Measurements from ENCODE around the gene ST6GALNAC3.
"Not testable (repeated sequence)": the region's sequence is repeated elsewhere in the genome, so short reads cannot be mapped to it uniquely, and the experiment has no call there.

Gene ST6GALNAC3

DNA sequence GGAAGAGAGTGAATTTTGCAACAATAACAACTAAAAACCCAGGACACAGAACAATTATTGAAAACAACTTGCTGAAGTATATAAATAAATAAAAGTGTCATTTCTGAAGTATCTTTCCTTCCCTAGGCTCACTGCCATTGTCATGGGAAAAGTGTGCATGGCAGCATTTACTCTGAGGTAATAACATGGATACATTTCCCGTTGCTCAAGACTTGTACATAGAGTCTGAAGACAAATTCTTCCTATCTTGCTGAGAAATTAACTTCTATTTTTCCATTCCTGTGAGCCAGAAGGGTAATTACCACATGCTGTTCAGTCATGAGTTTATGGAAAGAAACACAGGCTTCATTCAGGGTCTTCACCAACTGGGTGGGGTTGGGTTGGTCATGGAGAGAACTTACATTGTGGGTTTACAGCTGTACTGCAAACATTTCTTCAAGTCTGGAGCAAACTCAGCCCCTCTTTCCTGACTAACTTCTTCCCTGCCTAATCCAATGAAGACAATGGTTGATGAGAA lies 32.2 kb downstream of the ST6GALNAC3 start:
- no peak for DNase-seq (ENCODE audit: low spot score)

DNA sequence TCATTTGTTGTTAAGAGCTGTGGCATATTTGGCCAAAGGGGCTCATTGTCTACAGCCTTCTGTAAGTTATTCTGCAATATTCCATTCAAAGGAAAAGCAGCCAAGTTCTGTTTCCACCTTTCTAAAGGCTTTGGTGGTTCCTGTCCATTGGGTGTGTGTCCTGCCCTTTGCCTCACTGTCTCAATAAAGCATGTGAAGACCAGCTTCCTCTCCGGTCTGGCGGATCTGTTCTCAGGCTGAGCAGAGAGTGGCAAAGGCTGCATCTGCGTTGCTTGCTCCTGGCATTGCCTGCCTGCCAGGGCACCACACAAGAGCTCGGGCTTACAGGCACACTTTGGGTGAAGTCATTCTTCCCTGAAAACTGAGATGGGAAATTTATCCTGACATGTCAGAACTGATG lies 34.9 kb downstream of the ST6GALNAC3 start:
- no peak for DNase-seq (ENCODE audit: low spot score)

DNA sequence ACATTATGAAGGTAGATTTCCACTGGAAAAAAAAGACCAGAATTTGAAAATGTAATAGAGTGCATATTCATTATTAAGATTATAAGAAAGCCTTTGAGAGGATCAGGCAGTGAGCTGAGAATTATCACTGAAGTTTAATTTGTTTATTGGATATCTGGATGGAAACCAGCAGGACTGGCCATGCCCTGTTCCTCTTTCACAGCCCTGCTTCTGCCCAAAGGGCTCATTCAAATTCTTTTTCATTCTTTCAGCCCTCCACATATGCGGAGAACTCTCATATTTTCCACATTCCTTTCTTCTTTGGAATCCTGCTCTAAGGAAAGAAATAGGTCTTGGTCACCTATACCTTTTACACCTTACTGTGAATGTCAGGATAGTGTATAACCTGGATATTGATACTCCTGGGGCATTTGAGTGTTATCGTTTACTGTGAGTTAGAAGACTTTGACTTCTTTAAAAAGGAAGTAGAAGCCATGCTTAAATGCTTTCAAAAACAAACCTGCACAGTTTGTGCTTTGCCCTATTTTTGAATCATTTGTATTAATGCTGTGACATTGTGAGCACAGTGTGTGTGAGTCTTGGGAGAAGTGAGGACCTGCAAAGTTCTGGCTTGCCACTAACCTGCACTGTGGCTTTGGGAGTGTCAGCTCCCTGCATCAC lies 35.5 kb downstream of the ST6GALNAC3 start:
- no peak for DNase-seq (ENCODE audit: low spot score)

DNA sequence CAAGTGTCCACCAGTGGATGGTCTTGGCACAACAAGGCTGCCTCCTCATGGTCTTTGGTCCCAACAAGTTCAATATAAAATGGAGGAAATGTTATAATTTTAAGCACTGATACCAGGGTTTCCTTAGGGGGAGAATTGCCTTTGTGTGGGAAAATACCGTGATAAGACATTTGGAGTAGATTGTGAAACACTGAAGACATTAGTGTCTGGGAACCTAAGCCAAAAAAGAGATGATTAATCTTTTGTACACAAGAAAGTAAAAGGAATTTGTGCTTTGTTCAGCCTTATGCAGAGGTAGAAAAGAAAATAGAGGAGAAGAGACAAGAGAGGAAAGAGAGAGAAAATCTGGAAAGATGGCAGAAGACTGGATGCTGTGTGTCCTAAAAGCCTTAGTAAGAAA lies 36.1 kb downstream of the ST6GALNAC3 start:
- DNase-seq (ENCODE audit: low spot score): no peak

DNA sequence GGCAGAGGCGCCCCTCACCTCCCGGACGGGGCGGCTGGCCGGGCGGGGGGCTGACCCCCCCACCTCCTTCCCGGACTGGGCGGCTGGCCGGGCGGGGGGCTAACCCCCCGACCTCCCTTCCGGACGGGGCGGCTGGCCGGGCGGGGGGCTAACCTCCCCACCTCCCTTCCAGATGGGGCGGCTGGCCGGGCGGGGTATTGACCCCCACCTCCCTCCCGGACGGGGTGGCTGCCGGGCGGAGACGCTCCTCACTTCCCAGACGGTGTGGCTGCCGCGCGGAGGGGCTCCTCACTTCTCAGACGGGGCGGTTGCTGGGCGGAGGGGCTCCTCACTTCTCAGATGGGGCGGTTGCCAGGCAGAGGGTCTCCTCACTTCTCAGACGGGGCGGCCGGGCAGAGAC lies 37.8 kb downstream of the ST6GALNAC3 start:
- DNase-seq (ENCODE audit: low spot score): not testable (repeated sequence)

DNA sequence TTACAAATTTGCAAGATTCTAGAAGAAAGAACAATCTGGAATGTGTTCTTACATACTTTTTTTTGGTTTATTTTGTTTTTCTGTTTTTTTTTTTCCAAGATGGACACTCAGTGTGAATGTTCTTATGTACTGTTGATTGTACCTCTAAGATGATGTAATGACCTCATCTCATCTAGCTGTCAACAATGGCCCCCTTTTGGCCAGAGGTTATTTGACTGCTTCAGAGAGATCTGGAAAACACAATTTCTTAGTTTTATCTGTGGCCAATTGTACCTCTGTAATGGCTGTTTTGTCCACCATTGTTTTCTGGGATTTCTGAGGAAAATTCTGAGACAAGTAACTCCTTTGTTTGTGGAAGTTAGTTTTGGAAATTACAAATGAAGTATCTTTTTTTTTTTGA lies 38.9 kb downstream of the ST6GALNAC3 start:
- DNase-seq (ENCODE audit: low spot score): no peak

DNA sequence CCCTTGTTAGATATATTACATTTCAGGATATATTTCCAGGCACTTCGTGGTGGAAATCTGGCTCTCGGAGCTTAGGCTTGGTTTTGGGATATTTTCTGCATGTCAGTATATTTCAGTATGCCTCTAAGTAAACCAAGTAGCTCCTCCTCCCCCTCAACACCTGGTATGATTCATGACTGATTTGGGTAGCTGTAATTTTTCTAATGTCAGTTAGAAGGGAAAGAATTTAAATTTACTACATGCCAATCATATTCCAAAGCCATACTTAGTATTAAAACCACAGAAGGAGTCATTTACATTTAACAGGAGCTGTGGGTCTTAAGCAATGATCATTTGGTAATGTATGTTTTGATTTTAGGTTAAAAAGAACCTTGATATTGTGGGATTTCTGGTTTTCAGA lies 40.6 kb downstream of the ST6GALNAC3 start:
- no peak for DNase-seq (ENCODE audit: low spot score)

DNA sequence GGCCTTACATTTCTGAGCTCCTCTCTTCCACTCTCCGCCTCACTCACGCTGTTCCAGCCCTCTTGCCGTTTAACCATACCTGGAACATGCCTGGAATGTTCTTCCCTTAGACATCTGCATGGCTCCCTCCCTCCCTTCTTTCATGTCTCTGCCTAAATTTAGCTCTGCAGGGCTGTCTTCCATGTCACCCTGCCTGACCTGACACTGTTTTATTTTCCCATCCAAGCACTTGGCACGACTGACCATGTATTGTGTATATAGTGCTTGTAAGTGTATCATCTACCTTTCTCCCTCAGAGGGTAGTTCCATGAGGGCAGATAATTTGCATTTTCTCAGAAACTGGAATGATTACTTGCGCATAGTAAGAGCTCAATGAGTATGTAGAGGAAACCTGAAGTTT lies 47.3 kb downstream of the ST6GALNAC3 start:
- no peak for DNase-seq (ENCODE audit: low spot score)

DNA sequence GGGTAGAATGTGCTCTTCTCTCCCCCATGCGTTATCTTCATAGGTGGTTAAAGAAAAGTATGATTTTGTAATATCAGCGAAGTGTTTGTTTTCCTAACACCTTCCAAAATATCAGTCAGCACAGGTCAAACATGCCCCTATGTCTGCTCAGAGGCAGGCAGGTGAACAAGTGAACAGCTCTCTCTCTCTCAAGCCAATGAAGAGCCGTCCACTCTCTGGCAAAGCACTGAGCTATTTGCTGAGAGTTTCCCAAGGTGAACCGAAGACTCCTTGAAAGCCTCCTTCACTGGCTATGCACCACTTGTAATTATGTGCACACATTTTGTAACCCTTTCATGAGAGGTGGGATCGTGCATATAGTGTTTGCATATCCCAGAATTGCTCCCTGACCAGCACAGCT lies 47.7 kb downstream of the ST6GALNAC3 start:
- DNase-seq (ENCODE audit: low spot score): no peak

DNA sequence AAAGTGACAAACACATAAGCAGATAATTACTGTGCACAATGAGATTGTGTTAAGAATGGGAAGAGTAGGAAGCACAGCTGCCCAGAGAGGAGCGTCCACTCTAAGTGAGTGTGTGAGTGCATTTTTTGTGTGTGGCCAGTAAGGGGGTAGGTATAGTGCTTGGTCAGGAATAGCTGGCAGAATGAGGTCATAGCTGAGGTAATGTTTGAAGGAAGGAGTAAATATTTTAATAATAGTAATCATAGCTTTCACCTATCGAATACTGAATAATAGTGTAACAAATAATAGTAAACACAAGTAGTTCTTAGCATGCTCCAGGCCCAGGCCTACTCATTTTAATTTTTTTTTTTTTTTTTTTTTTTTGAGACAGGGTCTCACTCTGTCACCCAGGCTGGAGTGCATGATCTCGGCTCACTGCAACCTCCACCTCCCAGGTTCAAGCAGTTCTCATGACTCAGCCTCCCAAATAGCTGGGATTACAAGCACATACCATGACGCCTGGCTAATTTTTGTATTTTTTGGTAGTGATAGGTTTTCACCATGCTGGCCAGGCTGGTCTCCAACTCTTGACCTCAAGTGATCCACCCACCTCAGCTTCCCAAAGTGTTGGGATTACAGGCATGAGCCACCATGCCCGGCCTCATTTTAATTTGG lies 49.0 kb downstream of the ST6GALNAC3 start:
- DNase-seq (ENCODE audit: low spot score): not testable (repeated sequence)

DNA sequence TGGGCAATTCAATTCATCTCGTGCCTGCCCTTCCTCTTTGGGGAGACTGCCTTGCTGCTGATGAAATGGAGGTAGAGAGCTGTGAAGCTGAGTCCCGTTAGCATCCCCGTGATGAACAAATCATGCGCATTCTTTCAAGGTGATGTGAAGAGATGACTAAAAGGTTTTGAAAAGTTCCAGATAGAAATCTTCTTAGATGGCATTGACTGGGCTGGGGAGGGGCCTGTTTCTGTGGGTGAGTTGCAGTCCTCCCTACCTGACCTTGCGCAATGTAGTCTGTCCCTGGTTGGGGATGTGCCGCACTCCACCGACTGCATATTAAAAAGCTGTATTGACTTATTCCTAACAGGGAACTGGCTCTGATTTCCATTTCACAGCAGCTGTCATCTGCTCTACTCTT lies 49.6 kb downstream of the ST6GALNAC3 start:
- no peak for DNase-seq (ENCODE audit: low spot score)

DNA sequence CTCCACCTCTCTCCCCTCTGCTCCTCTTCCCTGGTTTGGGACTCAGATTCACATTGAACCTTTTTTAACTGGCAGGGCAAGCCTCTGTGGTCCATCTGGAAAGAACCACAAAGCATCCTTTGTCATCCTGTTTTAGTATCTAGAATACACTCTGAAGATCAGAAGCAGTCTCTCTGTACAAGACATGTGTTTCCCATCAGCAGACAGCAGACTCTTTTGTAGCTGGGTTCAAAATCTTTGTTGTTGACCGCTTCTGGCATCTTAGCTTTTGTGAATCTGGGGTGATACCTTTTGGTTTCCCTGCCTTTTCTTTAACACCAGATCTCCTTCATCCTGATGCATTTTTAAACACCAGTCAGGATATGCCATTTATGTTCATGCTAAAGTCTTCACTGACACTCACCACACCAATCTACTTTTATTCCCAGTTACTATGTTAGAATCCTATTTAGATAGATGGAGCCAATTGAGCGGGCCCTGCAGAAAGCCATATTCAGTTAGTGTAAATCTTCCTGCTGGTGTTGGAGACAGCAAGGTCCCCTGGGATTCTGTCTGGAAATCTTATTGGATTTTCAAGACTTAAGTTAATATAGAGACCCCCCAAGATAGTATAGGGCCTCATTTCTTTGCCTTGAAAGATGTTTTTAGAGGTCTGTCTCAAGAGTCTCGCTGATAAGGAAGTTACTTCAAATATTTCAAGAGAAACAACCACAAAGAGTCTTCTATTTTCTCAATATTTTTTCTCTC lies 51.1 kb downstream of the ST6GALNAC3 start:
- DNase-seq (ENCODE audit: low spot score): no peak

DNA sequence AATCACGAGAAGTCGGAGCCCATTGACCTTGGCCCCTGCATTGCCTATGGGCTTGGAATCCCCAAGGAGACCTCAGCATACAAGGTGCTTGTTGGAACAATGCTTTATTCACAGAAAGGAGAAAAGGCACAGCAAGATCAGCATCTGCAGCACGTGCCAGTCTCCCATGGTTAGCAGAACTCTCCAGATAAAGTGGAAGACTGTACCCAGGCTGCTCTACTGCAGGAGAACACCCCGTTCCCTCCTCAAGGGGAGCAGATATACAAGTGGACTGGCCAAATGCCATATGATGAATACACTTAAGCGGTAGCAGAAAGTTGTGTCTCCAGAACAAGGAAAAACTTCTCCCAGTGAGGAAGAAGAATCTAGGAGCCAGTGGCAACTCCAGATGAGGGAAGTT lies 53.5 kb downstream of the ST6GALNAC3 start:
- DNase-seq (ENCODE audit: low spot score): no peak

DNA sequence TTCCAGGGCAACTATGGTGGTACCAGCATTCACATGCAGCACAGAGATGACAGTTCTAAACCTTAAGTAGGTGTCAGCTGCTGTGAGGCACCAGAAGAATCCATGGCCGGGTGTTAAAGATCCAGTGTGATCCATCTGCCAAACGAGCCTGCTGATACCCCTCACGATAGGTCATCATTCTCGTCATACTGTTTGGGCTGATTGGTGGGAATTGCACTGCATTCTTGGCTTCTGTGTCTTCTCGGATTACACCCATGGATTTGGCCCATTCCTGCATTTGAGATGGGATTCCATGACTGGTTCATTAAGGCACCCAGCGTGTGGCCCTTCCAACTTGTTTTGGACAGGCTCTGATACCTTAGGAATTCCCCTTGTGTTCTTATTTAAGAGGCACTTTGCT lies 55.2 kb downstream of the ST6GALNAC3 start:
- DNase-seq (ENCODE audit: low spot score): no peak

DNA sequence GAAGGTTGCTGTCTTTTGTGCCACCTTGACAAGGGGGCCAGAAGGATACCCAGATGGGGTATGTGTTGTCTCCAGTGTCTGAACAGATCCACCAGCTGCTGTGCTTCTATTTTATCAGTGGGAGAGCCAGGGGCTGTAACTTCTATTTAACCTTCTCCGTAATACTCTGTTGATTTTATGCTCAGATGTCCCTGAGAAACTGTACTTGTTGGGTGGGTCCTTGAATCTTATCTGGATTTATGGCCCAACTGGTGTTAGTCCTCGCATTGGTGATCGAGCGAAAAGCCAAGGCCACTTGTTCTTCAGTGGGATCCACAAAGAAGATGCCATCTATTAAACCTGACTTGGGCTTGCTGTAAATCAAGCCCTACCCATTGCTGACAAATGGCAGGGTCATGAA lies 56.4 kb downstream of the ST6GALNAC3 start:
- DNase-seq (ENCODE audit: low spot score): no peak

DNA sequence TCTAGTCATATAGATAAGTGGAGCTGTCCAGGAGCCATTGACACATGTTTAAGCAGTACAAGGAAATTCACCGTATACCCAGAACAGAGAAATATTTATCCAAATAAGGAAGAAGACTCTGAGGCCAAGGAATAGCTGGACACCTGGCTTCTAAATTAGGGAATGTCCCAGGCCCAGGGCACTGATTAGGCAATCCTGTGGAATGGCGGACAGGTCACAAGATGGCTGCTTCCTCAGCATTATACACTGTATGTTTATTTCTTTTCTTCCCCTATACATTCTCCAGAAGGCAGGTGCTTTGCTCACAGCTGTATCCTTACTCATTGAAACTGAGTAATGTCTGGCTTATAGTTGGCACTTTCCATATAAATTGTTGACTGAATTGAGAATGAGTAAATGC lies 59.4 kb downstream of the ST6GALNAC3 start:
- DNase-seq (ENCODE audit: low spot score): no peak

DNA sequence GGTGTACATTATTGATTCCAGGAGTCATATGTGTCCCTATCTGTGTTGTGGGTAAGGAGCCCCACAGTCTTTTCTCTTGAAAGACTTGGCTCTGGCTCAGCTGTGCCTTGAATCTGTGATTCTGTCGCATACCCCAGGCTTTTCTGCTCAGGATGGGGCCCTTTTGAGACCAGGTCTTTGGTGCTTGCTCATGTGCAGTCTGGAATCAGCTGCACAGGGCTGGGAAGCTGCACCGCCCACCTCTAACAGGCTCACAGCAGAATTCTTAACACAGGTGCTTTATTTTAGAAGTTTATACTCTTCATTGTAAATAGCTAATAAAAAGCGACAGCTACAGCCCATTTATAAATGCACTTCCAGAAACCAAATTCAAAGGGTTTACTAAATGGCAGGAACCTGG lies 61.3 kb downstream of the ST6GALNAC3 start:
- no peak for DNase-seq (ENCODE audit: low spot score)

DNA sequence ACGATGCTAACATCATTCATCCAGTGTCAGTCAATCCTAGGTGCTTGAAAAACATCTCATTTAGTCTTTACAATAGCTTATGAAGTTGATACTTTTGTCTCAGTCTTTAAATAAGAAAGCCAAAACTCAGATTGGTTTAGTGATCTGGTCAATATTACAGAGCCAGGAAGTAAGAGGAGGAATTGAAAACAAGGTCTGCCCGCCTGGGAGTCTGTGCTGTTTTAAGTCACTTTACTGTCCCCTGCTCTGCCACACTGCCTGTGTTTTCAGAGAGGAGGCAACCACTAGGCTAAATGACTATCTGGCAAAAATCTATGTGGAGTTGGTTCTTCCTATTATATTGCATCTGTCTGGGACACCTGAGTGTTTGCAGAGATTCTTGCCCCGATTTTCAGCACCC lies 62.3 kb downstream of the ST6GALNAC3 start:
- DNase-seq (ENCODE audit: low spot score): no peak

DNA sequence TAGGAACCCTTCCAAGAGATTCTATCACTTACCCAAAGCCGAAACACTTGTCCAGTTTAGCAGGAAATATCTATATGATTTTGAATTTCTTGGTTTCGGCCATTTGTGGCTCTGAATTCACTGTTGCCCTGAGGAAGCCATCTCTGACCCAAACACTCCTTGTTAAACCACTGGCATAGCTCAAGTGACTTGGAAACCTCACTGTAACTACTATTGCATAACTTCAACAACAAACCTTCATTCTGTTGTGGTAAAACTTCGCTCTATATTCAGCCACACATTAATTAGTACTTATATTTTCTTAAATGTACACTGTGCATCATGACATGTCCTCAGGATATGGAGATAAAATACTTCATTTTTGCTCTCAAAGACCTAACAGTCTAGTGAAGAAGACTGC lies 63.2 kb downstream of the ST6GALNAC3 start:
- no peak for DNase-seq (ENCODE audit: low spot score)

DNA sequence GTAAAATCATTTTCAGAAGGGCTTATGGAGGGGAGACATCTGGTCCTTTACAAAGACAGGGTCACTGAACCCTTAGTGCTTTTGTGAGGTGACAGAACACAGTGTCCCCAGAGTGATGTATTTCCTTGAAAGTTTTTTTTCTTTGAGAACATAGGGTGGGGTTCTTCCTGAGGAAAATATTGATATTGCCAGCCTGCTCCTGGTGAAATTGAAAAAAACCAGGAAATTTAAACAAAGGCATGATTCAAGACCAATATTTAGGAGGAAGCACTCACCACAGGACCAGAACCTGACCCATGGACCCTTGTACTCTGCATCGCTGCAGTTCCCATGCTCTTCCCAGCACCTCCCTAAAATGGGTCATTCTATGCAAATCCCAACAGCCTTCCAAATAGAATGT lies 63.7 kb downstream of the ST6GALNAC3 start:
- no peak for DNase-seq (ENCODE audit: low spot score)

DNA sequence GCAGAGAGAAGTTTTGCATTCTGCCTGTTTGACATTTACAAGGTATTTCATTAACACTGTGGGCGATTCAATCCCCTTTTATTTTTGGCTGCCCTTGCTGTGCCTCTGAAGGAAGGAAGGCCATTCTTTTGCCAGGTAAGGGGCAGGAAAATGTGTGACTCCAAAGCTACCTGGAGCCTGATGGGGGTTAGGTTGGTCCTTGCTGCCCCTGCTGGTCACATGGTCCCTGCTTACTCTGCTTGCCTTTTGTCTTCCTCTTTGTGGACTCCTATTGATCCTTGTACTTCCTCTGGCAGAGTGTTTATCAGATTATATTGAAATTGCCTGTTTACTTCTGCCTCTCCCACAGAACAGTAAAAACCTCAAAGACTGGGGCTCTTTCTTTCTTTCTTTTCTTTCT lies 65.7 kb downstream of the ST6GALNAC3 start:
- no peak for DNase-seq (ENCODE audit: low spot score)

DNA sequence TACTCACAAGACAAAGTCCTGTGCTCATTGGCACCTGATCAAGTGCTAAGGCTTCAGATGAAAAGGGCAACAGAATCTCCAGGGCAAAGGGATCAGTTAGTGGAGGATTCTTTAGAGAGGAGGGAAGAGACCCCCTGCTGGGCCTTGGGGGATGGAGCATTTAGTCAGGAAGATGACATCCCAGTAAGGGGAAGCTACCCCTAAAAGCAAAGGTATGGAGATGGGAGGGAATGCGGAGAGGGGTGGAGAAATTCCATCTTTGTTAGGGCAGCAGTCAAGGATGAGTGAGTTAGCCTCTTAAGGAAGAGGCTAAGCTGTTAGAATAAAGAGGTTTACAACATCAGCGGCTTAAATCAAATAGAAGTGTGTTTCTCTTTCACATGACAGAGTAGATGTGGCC lies 67.4 kb downstream of the ST6GALNAC3 start:
- no peak for DNase-seq (ENCODE audit: low spot score)

All from left forelimb (tissue), 1 donor.